ENCODE measurements around the gene PXDC1.
"Not testable (repeated sequence)": the region's sequence is repeated elsewhere in the genome, so short reads cannot be mapped to it uniquely, and the experiment has no call there.

Gene PXDC1

DNA sequence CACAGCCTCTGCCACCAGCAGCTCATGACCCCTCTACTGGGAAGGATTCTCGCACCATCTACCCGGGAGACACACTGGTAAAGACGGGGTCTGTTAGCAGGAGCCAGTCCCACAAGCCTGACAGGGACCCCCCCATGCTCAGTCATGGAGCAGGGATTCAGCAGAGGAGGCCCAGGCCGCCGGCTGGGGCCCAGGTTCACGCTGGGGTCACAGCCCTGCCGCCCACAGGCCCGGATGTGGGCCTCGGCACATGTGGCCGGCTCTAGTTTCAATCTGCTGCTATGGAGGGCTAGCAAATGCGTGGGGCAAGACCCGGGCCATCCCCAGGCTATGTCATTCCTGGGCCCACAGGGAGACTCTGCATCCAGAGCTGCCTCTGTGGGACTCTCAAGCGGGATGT, 25.1 kb downstream of the PXDC1 start:
- Histone ChIP-seq H3K4me1 (ENCODE audit: control insufficient read depth, insufficient read depth, low read length) (peaks cover 6% of the 10 kb centered on the region), H3K36me3 (ENCODE audit: control insufficient read depth, insufficient read depth, low read length) (peaks cover 4% of the 10 kb centered on the region), H3K4me3 (ENCODE audit: low read length) (no peak overlapping the region), H3K9ac (ENCODE audit: low read length) (no peak overlapping the region), H3K27ac (ENCODE audit: low read depth, low read length) (no peak overlapping the region), H3K27me3 (ENCODE audit: control insufficient read depth, insufficient read depth, low read length) (no peaks in the 10 kb centered on the region)

DNA sequence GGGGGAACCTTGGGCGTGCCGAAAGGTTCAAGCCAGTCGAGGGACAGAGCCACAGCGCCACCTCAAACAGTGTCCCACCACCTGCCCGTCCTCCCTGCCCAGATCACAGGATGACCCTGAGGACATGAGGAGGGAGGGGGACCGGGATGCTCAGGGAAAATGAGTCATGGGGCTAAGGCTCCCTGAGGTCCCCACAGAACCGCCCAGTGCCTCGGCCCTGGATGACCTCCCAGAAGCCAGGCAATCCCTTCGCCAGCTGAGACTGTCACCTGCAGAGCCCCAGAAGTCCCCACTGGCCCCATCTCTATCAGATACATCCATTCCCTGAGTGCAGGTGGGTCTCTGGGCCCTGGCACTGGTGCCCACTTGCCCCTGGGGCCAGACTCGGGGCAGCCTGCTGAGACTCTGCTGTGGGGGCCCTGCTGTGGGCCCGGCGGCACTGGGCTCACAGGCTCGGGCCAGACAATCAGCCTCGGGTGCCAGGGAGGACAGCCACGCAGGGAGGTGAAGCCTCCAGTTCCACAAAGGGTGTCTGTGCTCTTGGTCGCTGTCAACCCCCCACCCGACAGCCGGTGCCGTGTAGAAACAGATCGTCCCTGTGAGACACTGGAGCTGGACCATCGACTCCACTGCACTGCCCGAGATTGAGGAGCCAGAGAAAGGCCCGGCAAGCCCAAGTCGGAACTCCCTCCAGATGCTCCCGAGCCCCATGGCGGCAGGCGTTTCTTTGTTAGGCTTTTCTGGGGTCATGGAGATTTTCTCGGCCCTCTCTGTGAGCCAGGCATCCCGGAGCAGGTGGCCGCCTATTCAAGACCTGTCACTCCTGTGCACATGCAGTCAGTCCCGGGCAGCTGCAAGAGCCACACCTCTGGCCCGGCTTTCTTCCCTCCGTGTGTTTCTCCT, 26.1 kb downstream of the PXDC1 start:
- Histone ChIP-seq H3K36me3 (ENCODE audit: control insufficient read depth, insufficient read depth, low read length) (peaks cover 4% of the 10 kb centered on the region), H3K4me1 (ENCODE audit: control insufficient read depth, insufficient read depth, low read length) (peaks cover 6% of the 10 kb centered on the region), H3K9ac (ENCODE audit: low read length) (no peak overlapping the region), H3K27me3 (ENCODE audit: control insufficient read depth, insufficient read depth, low read length) (no peaks in the 10 kb centered on the region), H3K4me3 (ENCODE audit: low read length) (no peak overlapping the region), H3K27ac (ENCODE audit: low read depth, low read length) (no peak overlapping the region)

DNA sequence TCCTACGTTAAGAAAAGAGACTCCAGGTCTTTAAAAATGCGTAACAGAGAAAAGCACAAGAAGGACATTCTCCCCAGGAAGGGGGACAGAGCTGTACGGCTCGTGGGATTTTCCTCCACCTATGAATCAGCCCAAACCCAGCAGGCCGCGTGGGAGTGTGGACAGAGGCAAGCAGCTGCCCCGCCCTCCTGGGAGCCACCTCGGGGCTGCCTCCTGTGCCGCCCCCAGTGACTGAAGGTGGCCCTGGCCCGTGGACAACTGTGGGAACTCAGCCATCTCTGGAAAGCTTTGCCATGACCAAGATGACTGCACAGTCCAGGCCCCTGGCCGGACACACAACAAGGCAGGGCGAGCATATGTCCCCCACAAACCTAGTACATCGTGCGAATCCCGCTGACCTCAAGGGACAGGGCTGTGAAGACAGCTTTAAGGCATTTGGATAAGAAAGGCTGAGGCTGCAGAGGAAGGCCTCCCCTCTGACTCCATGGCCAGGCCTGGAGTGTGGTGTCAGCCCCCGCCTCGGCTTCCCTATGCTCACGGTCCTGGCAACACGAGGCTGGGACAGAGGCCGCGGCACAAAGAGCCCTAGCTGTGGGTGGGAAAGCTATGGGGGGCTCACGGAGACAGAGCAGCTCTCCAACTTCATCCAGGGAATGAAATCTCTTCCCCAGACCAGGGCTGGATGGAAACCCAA, 26.9 kb downstream of the PXDC1 start:
- peaks cover 6% of the 10 kb centered on the region for H3K4me1 ChIP-seq (ENCODE audit: control insufficient read depth, insufficient read depth, low read length)
- peaks cover 4% of the 10 kb centered on the region for H3K36me3 ChIP-seq (ENCODE audit: control insufficient read depth, insufficient read depth, low read length)
- no peak overlapping the region for H3K4me3 ChIP-seq (ENCODE audit: low read length)

DNA sequence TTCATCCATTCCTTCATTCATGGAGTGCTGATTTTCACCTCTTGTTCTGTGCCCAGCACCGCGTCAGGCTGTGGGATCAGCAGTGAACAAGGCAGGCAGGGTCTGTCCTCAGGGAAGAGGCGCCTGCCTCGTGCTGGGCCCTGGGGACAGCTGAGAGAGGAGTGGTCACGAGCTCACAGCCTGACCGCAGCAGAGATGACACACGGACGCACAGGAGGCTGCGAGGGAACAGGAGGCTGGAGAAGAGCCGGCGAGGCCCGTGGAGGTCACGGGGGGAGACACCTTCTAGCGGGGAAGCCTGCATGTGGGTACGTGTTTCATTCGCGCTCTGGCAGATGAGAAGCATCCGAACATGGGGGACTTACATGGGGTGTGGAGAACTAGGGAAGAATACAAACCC, 27.5 kb downstream of the PXDC1 start:
- no peaks in the 10 kb centered on the region for H3K27me3 ChIP-seq (ENCODE audit: control insufficient read depth, insufficient read depth, low read length)
- peaks cover 4% of the 10 kb centered on the region for H3K36me3 ChIP-seq (ENCODE audit: control insufficient read depth, insufficient read depth, low read length)
- H3K4me1 ChIP-seq (ENCODE audit: control insufficient read depth, insufficient read depth, low read length), result peaks cover 6% of the 10 kb centered on the region
- no peak overlapping the region for H3K27ac ChIP-seq (ENCODE audit: low read depth, low read length)
- H3K9ac ChIP-seq (ENCODE audit: low read length), result no peak overlapping the region
- H3K4me3 ChIP-seq (ENCODE audit: low read length), result no peak overlapping the region

More for the DNA sequence above, 26.9 kb downstream of the PXDC1 start:
- Histone ChIP-seq H3K27ac (ENCODE audit: low read depth, low read length) (no peak overlapping the region), H3K27me3 (ENCODE audit: control insufficient read depth, insufficient read depth, low read length) (no peaks in the 10 kb centered on the region), H3K9ac (ENCODE audit: low read length) (no peak overlapping the region)

DNA sequence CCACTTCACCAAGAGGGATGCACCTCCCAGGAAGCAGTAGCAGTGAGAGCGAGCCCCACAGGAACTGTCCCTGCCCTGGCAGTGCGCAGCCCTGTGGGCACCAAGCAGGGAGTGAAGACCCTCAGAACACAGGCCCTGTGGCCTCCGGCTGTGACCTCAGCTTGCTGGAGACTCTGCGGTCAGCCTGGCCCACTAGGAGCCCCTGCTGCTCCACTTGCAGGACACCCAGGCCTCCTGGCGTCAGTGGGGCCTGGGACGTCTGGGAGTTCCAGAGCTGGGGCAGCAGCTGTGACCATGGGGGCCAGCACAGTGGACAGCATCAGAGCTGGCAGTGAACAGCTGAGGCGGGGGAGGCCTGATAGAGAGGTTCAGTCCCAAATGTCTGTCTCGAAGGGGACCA, 28.3 kb downstream of the PXDC1 start:
- Histone ChIP-seq H3K27me3 (ENCODE audit: control insufficient read depth, insufficient read depth, low read length) (no peaks in the 10 kb centered on the region), H3K27ac (ENCODE audit: low read depth, low read length) (no peak overlapping the region), H3K36me3 (ENCODE audit: control insufficient read depth, insufficient read depth, low read length) (peaks cover 4% of the 10 kb centered on the region), H3K9ac (ENCODE audit: low read length) (no peak overlapping the region), H3K4me3 (ENCODE audit: low read length) (no peak overlapping the region), H3K4me1 (ENCODE audit: control insufficient read depth, insufficient read depth, low read length) (peaks cover 6% of the 10 kb centered on the region)

DNA sequence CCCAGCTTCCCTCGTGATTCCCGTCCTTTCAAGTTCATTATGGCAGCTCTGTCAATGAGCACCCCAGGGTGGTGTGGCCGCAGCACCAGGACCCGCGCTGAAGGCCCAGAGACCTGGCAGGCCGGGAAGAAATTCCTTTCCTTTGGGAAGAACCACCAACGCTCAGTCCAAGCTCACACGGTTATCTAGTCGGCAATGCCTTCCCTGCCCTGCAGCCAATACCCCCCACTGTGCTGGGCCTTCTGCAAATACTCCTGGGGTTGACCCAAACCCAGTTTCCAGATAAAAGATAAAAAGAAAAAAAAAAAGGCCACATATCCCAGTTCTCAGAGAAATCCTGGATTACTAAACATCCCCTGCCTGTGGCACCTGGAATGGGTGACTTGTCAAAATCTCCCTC, 28.7 kb downstream of the PXDC1 start:
- no peak overlapping the region for H3K9ac ChIP-seq (ENCODE audit: low read length)
- H3K27me3 ChIP-seq (ENCODE audit: control insufficient read depth, insufficient read depth, low read length), result no peaks in the 10 kb centered on the region
- peak overlapping the region; percentile 32 for H3K27ac ChIP-seq (ENCODE audit: low read depth, low read length)
- no peak overlapping the region for H3K4me3 ChIP-seq (ENCODE audit: low read length)
- peaks cover 4% of the 10 kb centered on the region for H3K36me3 ChIP-seq (ENCODE audit: control insufficient read depth, insufficient read depth, low read length)
- peaks cover 6% of the 10 kb centered on the region for H3K4me1 ChIP-seq (ENCODE audit: control insufficient read depth, insufficient read depth, low read length)

DNA sequence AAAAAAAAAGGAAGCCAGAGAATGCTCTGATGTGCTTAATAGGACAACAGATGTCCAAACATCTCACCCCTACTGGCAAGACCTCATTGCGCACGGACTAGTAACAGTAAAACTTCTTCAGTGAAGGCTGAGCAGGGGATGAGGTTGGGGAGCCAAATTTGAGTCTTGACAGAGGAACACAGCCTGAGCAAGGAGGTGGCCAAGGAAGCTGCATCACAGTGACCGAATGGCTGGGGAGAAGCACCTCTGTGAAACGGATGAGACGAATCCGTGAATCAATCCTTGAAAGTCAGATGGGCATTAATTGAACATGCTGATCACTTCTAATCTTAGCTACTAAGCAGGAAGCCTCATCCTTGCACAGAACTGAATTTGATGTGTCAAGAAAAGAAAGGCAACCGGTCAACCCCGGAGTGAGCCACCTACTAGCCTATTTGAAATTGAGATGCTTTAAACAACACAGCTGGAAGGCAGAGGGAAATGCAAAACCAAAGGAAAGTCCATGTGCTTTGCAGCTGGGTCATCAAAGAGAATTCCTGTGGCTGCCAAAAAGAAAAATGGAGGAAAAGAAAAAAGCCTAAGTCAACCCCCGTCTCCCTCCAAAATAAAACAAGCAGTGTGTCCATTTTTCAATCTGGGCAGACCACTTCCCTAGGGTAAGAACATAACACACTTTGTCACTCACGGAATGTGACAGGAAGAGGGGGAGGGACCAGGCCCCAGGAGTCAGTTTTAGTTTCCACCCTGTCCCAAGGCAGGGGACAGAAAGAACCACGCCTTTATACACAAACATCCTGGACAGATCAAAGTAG, 29.5 kb downstream of the PXDC1 start:
- no peaks in the 10 kb centered on the region for H3K27me3 ChIP-seq (ENCODE audit: control insufficient read depth, insufficient read depth, low read length)
- no peak overlapping the region for H3K9ac ChIP-seq (ENCODE audit: low read length)
- H3K27ac ChIP-seq (ENCODE audit: low read depth, low read length), result no peak overlapping the region
- peaks cover 6% of the 10 kb centered on the region for H3K4me1 ChIP-seq (ENCODE audit: control insufficient read depth, insufficient read depth, low read length)
- no peak overlapping the region for H3K4me3 ChIP-seq (ENCODE audit: low read length)
- H3K36me3 ChIP-seq (ENCODE audit: control insufficient read depth, insufficient read depth, low read length), result peaks cover 4% of the 10 kb centered on the region

DNA sequence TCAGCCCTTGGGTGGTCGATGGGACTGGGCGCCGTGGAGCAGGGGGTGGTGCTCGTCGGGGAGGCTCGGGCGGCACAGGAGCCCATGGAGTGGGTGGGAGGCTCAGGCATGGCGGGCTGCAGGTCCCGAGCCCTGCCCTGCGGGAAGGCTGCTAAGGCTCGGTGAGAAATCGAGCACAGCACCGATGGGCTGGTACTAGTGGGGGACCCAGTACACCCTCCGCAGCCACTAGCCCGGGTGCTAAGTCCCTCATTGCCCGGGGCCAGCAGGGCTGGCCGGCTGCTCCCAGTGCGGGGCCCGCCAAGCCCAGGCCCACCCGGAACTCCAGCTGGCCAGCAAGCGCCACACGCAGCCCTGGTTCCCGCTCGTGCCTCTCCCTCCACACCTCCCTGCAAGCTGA, 30.7 kb downstream of the PXDC1 start:
- H3K27me3 ChIP-seq (ENCODE audit: control insufficient read depth, insufficient read depth, low read length); H3K9ac ChIP-seq (ENCODE audit: low read length); H3K4me3 ChIP-seq (ENCODE audit: low read length); H3K36me3 ChIP-seq (ENCODE audit: control insufficient read depth, insufficient read depth, low read length); H3K27ac ChIP-seq (ENCODE audit: low read depth, low read length); H3K4me1 ChIP-seq (ENCODE audit: control insufficient read depth, insufficient read depth, low read length): not testable (repeated sequence)

DNA sequence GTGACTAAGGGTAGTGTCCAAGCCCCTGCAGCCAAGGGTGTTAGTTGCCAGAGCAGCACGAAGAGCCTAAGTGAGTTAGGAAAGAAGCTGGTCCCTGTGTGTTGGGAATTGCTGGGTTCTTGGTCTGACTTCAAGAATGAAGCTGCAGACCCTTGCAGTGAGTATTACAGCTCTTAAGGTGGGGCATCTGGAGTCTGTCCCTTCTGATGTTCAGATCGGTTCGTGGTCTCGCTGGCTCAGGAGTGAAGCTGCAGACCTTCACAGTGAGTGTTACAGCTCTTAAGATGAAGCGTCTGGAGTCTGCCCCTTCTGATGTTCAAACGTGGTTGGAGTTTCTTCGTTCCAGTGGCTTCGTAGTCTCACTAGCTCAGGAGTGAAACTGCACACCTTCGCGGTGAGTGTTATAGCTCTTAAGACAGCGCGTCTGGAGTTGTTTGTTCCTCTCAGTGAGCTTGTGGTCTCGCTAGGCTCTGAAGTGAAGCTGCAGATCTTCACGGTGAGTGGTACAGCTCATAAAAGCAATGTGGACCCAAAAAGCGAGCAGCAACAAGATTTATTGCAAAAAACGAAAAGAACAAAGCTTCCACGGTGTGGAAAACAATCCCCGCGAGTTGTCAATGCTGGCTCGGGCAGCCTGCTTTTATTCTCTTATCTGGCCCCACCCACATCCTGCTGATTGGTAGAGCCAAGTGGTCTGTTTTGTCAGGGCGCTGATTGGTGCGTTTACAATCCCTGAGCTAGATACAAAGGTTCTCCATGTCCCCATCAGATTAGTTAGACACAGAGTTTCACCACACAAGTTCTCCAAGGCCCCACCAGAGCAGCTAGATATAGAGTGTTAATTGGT, 31.8 kb downstream of the PXDC1 start:
- Histone ChIP-seq H3K4me3 (ENCODE audit: low read length) (no peak overlapping the region), H3K27me3 (ENCODE audit: control insufficient read depth, insufficient read depth, low read length) (no peaks in the 10 kb centered on the region), H3K36me3 (ENCODE audit: control insufficient read depth, insufficient read depth, low read length) (no peaks in the 10 kb centered on the region), H3K27ac (ENCODE audit: low read depth, low read length) (no peak overlapping the region), H3K4me1 (ENCODE audit: control insufficient read depth, insufficient read depth, low read length) (peaks cover 6% of the 10 kb centered on the region), H3K9ac (ENCODE audit: low read length) (no peak overlapping the region)

DNA sequence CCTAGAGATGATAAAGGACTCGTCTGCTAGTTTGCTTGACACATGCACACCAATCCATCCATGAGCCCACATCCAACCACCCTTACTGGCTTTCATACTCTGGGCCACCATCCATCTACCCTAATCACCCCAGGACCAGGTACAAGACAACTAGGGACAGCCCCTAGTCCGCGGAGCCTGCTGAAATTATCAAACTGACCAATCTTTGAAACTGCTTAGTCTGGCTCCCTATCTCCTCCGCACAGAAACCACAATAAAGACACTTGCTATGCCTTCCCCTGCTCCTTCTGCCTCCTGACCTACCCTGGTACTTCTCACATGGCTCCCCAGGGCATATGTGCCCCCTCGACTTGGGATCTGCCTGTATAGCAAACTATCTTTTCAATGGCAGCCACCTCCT, 33.1 kb downstream of the PXDC1 start:
- H3K4me3 ChIP-seq (ENCODE audit: low read length), result no peak overlapping the region
- no peaks in the 10 kb centered on the region for H3K27me3 ChIP-seq (ENCODE audit: control insufficient read depth, insufficient read depth, low read length)
- no peak overlapping the region for H3K9ac ChIP-seq (ENCODE audit: low read length)
- peaks cover 8% of the 10 kb centered on the region for H3K4me1 ChIP-seq (ENCODE audit: control insufficient read depth, insufficient read depth, low read length)
- H3K36me3 ChIP-seq (ENCODE audit: control insufficient read depth, insufficient read depth, low read length), result no peaks in the 10 kb centered on the region
- no peak overlapping the region for H3K27ac ChIP-seq (ENCODE audit: low read depth, low read length)

DNA sequence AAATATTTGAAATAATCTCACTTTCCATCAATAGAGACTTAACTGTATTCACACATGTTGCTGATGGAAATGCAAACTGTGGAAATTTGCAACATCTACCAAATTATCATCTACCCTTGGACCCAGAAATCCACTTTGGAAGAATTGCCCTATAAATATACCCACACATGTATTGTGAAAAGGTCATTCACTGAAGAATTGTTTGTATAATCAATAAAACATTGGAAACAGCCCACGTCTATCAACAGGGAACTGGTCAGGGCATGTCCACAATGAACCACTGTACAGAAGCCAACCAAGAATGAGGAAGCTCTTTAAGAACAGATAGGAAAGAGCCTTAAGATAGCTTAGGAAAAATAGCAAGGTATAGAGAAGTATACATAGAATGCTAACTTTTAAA, 36.2 kb downstream of the PXDC1 start:
- Histone ChIP-seq H3K4me1 (ENCODE audit: control insufficient read depth, insufficient read depth, low read length) (peaks cover 2% of the 10 kb centered on the region), H3K36me3 (ENCODE audit: control insufficient read depth, insufficient read depth, low read length) (no peaks in the 10 kb centered on the region), H3K27ac (ENCODE audit: low read depth, low read length) (no peak overlapping the region), H3K4me3 (ENCODE audit: low read length) (no peak overlapping the region), H3K9ac (ENCODE audit: low read length) (no peak overlapping the region), H3K27me3 (ENCODE audit: control insufficient read depth, insufficient read depth, low read length) (no peaks in the 10 kb centered on the region)

All from rectal smooth muscle tissue (tissue), 1 donor.